ENCODE measurements around the gene ETS1. TPM values are rescaled to one million over a fixed set of nuclear protein-coding genes. Genes with fewer than 3 reads are reported as not detected.

ETS1 gene
- total and polyA plus RNA-seq, 2 experiments from 2014 or later = 25.6 to 52.6 TPM

DNA sequence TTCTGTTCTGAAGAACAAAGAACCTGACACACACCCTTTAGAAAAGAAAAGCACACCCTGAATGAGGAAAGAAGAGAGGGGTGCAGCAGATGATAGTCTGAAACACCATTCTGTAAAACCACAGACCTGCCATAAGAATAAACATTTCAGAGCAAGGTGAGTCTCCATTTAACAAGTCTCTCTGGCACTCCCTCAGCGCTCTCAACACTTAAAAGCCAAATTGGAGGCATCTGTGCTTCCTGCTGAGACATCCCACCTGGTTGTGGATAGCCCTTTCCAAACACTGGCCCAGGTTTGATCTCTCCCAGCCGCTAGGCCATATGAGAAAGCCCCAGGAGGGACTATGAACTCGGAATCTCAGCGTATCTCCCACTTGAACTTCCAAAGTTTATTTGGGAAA, 36.3 kb downstream of the ETS1 start:
- Histone ChIP-seq H3K4me3 (no peak overlapping the region), H3K36me3 (ENCODE audit: insufficient read depth) (peaks cover 11% of the 10 kb centered on the region; the same call in 1 of the 2 replicates), H3K4me1 (ENCODE audit: insufficient read depth) (peaks cover 27% of the 10 kb centered on the region), H3K9me2 (ENCODE audit: insufficient read depth) (no peaks in the 10 kb centered on the region), H3K4me2 (peak overlapping the region; percentile 86; the same call in 1 of the 2 replicates), H3K27ac (ENCODE audit: low read depth) (no peak overlapping the region), H3K79me2 (replicated peaks; ENCODE audit: insufficient read depth) (peaks cover 10% of the 10 kb centered on the region; the same call in 1 of the 2 replicates), H3K27me3 (ENCODE audit: insufficient read depth) (peaks cover 66% of the 10 kb centered on the region), H2AFZ (no peak overlapping the region), H4K20me1 (replicated peaks; ENCODE audit: insufficient read depth) (peaks cover 64% of the 10 kb centered on the region), H3F3A (replicated peaks; ENCODE audit: low read depth) (0 out of 2 replicates have a peak, but pooled peaks cover 10% of the 10 kb centered on the region)
- Mint-ChIP-seq H3K4me3 (no peak overlapping the region), H3K27ac (no peak overlapping the region), H3K9me3 (no peaks in the 10 kb centered on the region), H3K36me3 (ENCODE audit: low read depth) (peaks cover 26% of the 10 kb centered on the region), H3K4me1 (peaks cover 34% of the 10 kb centered on the region), H3K27me3 (ENCODE audit: insufficient read depth, low read depth, poor library complexity) (peaks cover 66% of the 10 kb centered on the region)
- DNase-seq (ENCODE audit: low spot score) (no peak), ATAC-seq (no peak)
- TF ChIP-seq, protein P1, sequence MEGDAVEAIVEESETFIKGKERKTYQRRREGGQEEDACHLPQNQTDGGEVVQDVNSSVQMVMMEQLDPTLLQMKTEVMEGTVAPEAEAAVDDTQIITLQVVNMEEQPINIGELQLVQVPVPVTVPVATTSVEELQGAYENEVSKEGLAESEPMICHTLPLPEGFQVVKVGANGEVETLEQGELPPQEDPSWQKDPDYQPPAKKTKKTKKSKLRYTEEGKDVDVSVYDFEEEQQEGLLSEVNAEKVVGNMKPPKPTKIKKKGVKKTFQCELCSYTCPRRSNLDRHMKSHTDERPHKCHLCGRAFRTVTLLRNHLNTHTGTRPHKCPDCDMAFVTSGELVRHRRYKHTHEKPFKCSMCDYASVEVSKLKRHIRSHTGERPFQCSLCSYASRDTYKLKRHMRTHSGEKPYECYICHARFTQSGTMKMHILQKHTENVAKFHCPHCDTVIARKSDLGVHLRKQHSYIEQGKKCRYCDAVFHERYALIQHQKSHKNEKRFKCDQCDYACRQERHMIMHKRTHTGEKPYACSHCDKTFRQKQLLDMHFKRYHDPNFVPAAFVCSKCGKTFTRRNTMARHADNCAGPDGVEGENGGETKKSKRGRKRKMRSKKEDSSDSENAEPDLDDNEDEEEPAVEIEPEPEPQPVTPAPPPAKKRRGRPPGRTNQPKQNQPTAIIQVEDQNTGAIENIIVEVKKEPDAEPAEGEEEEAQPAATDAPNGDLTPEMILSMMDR (conservative IDR thresholded peaks at IDR 0.05; ENCODE audit: low read depth in 2 of 2) = no peak
- TF ChIP-seq ZNF114 (CRISPR knock-in tag; IDR thresholded peaks at IDR 0.05) = no peak
- TF ChIP-seq, protein P2, sequence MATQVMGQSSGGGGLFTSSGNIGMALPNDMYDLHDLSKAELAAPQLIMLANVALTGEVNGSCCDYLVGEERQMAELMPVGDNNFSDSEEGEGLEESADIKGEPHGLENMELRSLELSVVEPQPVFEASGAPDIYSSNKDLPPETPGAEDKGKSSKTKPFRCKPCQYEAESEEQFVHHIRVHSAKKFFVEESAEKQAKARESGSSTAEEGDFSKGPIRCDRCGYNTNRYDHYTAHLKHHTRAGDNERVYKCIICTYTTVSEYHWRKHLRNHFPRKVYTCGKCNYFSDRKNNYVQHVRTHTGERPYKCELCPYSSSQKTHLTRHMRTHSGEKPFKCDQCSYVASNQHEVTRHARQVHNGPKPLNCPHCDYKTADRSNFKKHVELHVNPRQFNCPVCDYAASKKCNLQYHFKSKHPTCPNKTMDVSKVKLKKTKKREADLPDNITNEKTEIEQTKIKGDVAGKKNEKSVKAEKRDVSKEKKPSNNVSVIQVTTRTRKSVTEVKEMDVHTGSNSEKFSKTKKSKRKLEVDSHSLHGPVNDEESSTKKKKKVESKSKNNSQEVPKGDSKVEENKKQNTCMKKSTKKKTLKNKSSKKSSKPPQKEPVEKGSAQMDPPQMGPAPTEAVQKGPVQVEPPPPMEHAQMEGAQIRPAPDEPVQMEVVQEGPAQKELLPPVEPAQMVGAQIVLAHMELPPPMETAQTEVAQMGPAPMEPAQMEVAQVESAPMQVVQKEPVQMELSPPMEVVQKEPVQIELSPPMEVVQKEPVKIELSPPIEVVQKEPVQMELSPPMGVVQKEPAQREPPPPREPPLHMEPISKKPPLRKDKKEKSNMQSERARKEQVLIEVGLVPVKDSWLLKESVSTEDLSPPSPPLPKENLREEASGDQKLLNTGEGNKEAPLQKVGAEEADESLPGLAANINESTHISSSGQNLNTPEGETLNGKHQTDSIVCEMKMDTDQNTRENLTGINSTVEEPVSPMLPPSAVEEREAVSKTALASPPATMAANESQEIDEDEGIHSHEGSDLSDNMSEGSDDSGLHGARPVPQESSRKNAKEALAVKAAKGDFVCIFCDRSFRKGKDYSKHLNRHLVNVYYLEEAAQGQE (IDR thresholded peaks at IDR 0.05; ENCODE audit: unreplicated experiment) = no peak
- no peak for TF ChIP-seq CREB1 (CRISPR knock-in tag; IDR thresholded peaks at IDR 0.05; ENCODE audit: low read depth)
- no peak for TF ChIP-seq NANOG (IDR thresholded peaks at IDR 0.05; ENCODE audit: borderline replicate concordance)
- TF ChIP-seq STAT1 (IDR thresholded peaks at IDR 0.05; ENCODE audit: unreplicated experiment) = no peak
- no peak for TF ChIP-seq ZNF331 (CRISPR knock-in tag; IDR thresholded peaks at IDR 0.05; ENCODE audit: low read depth)
- TF ChIP-seq EZH2 (IDR thresholded peaks at IDR 0.05; ENCODE audit: low read depth, unreplicated experiment) = no peak
- no peak for TF ChIP-seq EZH2phosphoT487 (IDR thresholded peaks at IDR 0.05; ENCODE audit: unreplicated experiment)
- no peak for TF ChIP-seq POLR2AphosphoS5 (IDR thresholded peaks at IDR 0.05; ENCODE audit: low read depth)
- TF ChIP-seq, protein P3, sequence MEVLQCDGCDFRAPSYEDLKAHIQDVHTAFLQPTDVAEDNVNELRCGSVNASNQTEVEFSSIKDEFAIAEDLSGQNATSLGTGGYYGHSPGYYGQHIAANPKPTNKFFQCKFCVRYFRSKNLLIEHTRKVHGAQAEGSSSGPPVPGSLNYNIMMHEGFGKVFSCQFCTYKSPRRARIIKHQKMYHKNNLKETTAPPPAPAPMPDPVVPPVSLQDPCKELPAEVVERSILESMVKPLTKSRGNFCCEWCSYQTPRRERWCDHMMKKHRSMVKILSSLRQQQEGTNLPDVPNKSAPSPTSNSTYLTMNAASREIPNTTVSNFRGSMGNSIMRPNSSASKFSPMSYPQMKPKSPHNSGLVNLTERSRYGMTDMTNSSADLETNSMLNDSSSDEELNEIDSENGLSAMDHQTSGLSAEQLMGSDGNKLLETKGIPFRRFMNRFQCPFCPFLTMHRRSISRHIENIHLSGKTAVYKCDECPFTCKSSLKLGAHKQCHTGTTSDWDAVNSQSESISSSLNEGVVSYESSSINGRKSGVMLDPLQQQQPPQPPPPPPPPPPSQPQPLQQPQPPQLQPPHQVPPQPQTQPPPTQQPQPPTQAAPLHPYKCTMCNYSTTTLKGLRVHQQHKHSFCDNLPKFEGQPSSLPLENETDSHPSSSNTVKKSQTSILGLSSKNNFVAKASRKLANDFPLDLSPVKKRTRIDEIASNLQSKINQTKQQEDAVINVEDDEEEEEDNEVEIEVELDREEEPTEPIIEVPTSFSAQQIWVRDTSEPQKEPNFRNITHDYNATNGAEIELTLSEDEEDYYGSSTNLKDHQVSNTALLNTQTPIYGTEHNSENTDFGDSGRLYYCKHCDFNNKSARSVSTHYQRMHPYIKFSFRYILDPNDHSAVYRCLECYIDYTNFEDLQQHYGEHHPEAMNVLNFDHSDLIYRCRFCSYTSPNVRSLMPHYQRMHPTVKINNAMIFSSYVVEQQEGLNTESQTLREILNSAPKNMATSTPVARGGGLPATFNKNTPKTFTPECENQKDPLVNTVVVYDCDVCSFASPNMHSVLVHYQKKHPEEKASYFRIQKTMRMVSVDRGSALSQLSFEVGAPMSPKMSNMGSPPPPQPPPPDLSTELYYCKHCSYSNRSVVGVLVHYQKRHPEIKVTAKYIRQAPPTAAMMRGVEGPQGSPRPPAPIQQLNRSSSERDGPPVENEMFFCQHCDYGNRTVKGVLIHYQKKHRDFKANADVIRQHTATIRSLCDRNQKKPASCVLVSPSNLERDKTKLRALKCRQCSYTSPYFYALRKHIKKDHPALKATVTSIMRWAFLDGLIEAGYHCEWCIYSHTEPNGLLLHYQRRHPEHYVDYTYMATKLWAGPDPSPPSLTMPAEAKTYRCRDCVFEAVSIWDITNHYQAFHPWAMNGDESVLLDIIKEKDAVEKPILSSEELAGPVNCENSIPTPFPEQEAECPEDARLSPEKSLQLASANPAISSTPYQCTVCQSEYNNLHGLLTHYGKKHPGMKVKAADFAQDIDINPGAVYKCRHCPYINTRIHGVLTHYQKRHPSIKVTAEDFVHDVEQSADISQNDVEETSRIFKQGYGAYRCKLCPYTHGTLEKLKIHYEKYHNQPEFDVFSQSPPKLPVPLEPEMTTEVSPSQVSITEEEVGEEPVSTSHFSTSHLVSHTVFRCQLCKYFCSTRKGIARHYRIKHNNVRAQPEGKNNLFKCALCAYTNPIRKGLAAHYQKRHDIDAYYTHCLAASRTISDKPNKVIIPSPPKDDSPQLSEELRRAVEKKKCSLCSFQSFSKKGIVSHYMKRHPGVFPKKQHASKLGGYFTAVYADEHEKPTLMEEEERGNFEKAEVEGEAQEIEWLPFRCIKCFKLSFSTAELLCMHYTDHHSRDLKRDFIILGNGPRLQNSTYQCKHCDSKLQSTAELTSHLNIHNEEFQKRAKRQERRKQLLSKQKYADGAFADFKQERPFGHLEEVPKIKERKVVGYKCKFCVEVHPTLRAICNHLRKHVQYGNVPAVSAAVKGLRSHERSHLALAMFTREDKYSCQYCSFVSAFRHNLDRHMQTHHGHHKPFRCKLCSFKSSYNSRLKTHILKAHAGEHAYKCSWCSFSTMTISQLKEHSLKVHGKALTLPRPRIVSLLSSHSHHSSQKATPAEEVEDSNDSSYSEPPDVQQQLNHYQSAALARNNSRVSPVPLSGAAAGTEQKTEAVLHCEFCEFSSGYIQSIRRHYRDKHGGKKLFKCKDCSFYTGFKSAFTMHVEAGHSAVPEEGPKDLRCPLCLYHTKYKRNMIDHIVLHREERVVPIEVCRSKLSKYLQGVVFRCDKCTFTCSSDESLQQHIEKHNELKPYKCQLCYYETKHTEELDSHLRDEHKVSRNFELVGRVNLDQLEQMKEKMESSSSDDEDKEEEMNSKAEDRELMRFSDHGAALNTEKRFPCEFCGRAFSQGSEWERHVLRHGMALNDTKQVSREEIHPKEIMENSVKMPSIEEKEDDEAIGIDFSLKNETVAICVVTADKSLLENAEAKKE (CRISPR knock-in tag; IDR thresholded peaks at IDR 0.05) = no peak
- TF ChIP-seq JUNB (IDR thresholded peaks at IDR 0.05; ENCODE audit: unreplicated experiment) = no peak
- TF ChIP-seq, protein P4, sequence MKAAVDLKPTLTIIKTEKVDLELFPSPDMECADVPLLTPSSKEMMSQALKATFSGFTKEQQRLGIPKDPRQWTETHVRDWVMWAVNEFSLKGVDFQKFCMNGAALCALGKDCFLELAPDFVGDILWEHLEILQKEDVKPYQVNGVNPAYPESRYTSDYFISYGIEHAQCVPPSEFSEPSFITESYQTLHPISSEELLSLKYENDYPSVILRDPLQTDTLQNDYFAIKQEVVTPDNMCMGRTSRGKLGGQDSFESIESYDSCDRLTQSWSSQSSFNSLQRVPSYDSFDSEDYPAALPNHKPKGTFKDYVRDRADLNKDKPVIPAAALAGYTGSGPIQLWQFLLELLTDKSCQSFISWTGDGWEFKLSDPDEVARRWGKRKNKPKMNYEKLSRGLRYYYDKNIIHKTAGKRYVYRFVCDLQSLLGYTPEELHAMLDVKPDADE (IDR thresholded peaks at IDR 0.05) = no peak
